NCI-H345 treated with DMSO at 0.1 percent for 48 hours (cell line): ENCODE results near the gene PAK6.
A peak's percentile ranks its signal among the peaks of the same experiment; 100 is the strongest.

Source experiments
- DNase-seq: peaks from one replicate; lab custom pipeline; 2025; ENCODE audit not compliant: unreplicated experiment; lab: John Stamatoyannopoulos, UW

Gene PAK6

DNA sequence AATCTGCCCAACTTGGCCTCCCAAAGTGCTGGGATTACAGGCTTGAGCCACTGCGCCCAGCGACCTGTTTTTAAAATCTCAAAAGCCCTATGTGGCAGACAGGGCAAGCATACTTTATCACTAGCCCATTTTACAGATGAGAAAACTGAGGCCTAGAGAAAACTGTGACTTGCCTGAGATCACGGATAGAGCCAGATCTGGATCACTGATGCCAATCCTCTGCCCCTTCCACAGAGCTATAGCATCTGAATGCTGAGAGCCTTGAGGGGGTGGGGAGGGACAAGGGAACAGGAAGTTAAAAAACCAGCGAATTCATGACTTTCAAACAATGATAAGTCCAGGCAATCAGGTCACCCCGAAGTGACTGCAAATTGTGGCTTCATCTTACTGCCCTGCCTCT, 36.7 kb downstream of the PAK6 start:
- no peak for DNase-seq

GRCh38 chr15:40275954-40276353, 37.1 kb downstream of the PAK6 start:
- DNase-seq: no peak

DNA sequence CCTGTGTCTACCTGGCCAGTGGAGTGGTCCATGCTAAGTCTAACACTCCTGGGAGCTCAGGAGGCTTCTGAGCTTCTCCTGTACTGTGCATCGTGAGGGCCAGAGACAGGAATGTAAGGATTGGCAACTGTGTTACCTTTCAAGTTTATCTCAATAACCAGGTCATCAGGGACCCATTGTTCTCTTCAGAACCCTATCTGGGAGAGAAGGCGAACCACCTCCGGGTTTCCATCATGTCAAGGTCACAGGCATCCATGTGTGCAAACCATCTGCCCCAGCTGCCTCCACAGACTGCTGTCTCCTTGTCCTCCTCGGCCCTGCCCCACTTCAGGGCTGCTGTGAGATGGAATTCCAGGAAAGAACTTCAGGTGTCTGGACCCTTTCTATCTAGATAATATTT, 38.1 kb downstream of the PAK6 start:
- no peak for DNase-seq

GRCh38 chr15:40277471-40277870, 38.6 kb downstream of the PAK6 start:
- DNase-seq: no peak

GRCh38 chr15:40278026-40278425, 39.2 kb downstream of the PAK6 start:
- DNase-seq: no peak

DNA sequence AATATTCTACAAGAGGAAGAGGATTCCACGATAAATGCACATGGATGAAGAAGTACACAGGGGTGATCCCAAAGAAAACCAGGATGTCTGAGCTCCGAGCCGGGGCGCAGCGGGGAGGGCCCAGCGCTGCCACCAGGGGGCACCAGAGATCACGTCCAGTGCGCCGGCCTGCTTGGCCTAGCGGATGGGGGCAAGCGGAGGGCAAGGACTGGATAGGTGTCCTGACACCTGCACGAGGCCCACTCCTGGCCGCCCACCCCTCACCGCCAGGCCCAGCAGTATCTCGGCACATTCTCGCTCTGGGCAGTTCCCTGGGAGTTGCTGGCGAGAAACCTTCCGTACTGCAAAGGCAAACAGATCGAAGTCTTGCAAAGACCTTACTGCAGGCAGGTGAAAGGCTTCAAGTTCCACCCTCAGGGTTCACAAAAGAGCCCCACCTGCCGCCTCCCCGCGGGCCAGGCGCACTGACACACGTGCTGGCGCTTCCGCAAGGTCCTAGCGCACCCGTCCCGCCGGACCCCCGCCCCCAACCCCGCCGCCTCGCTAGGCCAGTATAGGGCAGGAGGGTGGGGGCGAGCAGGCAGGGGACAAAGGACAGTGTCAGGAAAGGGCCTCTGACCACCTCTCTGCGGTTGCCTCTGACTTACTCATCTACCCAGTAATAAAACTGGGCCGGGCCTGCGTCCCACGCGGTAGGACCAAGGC, 40.7 kb downstream of the PAK6 start:
- peak; percentile 21 for DNase-seq

DNA sequence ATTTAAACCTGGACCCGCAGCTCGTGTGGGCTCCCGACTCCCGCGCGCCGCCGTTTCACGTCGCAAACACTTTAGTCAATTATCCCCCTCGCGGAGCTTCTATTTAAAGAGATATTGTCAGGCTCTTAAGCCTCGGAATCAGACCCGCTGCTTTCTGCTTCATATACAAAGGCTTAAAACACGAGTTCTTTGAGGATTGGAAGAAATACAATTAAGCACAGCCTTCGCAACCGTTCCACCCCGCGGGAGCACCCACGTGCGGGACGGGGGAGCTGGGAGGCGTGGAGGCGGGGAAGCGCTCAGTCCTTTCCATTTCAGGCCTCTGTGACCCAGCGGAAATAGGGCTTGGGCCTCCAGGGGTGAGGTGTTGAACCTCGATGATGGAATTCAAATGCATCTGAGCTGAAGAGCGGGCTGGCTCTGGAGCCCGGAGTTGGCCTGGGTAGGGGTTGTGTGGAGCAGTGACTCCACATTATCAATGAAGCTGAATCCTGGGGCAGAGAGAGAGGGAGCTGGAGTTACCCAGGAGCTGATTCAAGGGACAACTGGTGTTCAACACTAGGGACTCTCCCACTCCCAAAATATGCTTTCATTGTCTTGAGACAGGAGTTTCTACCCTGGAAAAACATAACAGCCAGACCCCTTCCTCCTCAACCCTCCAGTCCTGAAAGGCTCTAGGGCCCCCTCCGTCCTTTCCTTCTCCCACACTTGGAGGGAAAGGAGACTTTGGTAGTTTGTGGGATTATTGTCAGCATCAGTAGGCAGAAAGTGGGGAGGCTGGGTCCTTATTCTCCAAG, 41.6 kb downstream of the PAK6 start:
- DNase-seq: no peak

DNA sequence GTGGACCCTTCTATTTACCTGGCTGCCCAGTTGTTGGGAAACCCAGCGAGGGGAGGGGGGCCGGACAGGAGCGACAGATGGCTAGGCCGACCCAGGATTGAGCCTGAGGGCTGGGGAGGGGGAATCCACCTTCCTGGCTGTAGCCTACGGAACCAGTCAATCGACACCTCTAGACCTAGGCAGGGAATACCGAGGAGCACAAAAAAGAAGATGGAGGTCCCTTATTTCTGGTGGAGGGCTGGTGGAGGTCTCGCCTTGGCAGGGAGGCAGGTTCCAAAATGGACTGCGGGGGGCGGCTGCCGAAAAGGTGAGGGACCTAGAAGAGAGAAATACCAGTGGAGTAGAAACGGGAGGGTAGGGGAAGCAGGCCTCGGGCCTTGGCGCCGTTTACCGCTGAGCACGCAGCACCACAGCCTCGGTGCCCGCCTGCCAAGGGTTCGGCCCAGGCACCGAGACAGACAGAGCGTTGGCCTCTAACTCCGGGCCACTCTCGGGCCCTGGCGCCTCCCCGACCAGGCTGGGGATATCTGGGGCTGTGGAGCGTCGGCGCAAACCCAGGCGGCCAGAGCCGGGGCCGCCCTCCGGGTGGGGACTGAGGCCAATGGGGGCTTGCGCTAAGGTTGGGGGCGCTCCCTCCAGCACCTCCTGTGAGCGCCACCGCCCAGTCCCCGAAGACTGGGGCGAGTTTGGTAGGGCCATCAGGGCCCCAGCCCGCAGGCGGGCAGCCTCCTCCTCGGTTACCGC, 42.4 kb downstream of the PAK6 start:
- no peak for DNase-seq

- no peak for DNase-seq
These were observed 42.9 kb downstream of the PAK6 start for GRCh38 chr15:40281801-40282146.

GRCh38 chr15:40282147-40282868, 43.4 kb downstream of the PAK6 start:
- no peak for DNase-seq

- no peak for DNase-seq
These were observed 44.2 kb downstream of the PAK6 start, which contains the start of gene ANKRD63 for GRCh38 chr15:40282869-40283614. ANKRD63 (minus strand) TSS chr15:40283064; CDS start chr15:40282586, 478 bp downstream.

DNA sequence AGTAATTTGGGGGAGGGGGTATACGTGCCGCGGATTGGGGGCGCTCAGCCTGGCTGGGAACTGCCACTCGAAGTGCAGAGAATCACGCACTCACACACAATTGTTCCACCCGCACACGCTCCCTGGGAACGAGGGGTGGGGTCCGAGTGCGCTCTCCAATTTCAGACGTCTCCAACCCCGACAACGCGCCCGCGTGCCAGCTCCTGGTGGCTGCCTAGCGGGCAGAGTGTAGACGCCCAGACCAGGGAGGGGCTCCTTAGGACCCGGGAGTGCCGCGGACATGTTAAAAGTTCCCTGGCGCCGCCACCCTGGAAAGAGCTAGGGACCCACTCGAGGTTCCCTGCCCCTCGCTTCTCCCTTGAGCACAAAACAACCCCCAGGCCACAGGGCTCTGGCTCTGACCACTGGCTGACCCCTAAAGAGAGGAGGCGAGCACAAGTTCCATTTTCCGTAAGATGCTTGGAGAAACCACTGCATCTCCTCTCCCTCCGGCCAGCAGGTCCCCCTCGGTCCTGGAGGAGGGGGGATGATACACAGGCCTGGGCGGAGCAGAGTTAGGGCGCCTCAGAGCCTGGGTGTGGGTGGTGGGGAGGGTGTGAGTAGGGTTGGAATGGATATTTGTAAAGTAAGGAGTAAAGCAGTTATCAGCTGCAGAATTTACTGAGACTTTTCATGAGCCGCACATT, 44.9 kb downstream of the PAK6 start:
- DNase-seq: no peak

DNA sequence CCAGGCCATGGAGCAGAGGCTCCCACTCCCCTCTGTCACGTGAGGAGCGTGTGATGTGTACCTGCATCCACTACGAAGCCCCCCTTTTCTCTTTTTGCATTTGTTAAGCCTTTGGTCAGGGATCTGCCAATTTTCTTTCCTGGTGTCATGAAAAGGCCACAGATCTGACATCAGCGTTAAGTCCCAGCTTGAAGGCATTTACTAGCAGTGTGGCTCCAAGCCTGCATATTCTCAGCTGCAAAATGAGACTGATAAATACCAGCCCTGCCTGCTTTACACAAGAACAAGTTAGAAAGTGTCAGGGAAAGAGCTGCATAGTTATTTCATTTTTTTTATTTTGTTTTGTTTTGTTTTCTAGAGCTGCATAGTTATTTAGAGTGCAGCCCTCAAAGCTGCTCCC, 46.3 kb downstream of the PAK6 start:
- DNase-seq: no peak

DNA sequence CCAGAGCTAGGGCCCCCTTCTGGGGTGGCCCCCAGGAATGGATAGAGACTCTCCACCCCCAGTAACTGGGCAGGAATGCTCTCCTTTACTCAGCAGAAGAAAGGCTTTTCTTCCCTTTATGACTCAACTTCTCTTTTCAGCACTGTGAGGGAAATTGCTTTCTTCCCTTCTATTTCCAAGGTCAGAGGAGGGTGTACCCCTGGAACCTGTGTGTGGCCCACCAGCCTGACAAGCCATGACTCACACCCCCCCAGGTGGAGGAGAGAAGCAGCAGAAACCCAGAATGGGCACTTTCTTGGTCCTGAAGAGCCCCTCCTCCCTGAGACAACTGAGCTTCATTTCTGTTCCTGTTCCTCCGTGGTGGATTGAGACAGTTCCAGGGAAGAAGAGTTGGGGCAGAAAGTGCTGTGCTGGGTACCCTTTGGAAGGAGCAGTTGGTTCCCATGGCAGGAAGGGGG, 46.7 kb downstream of the PAK6 start:
- DNase-seq: no peak

DNA sequence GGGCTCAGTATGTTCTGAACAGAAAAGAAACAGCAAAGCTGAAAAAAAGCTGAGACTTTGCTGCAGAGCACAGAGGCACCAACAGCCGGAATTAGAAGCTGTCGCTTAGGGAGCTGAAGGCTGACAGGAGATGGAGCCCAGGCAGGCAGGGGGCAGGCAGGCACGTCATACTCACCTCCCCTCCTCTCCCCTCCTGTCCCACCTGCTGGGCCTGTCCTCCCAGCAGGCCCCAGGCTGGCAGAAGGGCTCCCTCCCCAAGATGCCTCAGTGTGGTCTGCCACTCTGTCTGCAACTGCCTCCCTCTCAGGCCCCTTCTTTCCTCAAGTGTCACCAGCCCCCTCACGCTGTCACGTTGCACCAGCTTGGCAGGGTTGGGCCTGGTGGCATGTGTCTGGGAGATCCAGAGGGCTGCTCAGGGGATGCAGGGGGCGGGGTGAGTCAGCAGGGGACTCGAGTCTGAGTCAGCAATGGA, 47.2 kb downstream of the PAK6 start:
- DNase-seq: no peak

DNA sequence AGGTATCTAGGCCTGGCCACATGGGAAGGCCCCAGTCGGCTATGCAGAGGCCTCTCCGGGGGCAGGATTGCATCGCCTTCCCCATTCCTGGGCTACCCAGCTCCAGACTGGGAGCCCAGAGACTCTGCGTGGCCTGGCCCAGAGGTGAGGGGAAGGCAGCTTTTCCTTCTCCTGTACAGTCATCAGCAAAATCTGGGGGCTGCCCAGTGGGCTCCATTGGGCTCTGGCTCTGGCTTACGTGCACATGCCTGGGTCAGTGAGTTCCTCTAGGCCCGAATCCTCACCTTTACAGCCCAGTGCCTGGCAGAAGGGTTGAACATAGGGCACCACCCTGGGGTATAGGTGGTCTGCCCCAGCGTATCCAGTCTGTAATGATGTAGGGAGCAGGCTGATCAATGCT, 47.9 kb downstream of the PAK6 start:
- no peak for DNase-seq

- DNase-seq: no peak
These were observed 48.6 kb downstream of the PAK6 start for GRCh38 chr15:40287505-40287904.

- no peak for DNase-seq
These were observed 49.1 kb downstream of the PAK6 start for GRCh38 chr15:40287968-40288367.

GRCh38 chr15:40289140-40289775, 50.4 kb downstream of the PAK6 start:
- no peak for DNase-seq
